ENCODE results near the gene NFIC. TPM values are rescaled to one million over a fixed set of nuclear protein-coding genes. Genes with fewer than 3 reads are reported as not detected.
"Not testable (repeated sequence)": the region's sequence is repeated elsewhere in the genome, so short reads cannot be mapped to it uniquely, and the experiment has no call there.

The NFIC gene
- polyA plus RNA-seq, 1 of the 3 experiments (the other 2 are of a cell fraction), result 7.2 TPM

DNA sequence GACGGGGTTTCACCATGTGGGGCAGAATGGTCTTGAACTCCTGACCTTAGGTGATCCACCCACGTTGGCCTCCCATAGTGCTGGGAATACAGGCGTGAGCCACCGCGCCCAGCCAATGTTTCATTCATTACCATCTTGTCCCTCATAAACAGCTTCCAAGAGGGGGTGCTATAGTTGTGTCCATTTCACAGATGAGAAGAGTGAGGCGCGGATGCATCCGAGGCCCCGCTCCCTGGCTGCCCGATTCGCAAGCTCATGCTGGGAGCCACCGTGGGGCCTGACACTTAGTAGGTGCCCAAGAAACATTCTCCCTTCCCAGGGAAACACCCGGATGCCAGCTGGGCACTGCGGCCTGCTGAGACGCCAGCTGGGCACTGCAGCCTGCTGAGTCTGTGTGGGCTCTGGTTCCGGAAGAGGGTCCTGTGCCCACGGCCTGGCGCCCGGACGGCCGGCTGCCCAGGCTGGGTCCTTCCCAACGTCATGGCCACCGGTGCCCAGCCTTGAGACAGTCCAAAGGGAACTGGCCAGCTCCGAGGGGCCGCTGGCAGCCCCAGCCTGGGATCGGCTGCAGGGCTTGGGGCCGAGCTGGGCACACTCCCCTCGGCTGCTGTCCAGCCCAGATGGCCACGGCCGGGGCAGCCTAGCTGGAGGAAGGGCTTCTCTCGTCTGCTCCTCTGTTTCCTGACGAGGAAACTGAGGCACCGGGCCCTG, 54.7 kb downstream of the NFIC start:
- Histone ChIP-seq H4K20me1 (ENCODE audit: insufficient read depth) (0 out of 2 replicates have a peak, but pooled peaks cover 3% of the 10 kb centered on the region), H3K4me3 (ENCODE audit: low read depth in 2 of 2, low read length in 1 of 2) (no peak overlapping the region), H3K9me2 (no peaks in the 10 kb centered on the region), H3K27ac (ENCODE audit: low read depth in 2 of 2, low read length in 1 of 2) (peak overlapping the region in 1 of 2 experiments; percentile 16; a peak in 1 of 4 replicates), H3K36me3 (replicated peaks in 1 of 2; ENCODE audit: control insufficient read depth in 1 of 2, insufficient read depth in 2 of 2, low read length in 1 of 2) (peaks cover 0 to under 1% of the 10 kb centered on the region in 2 experiments), H3K4me2 (no peak overlapping the region), H3F3A (replicated peaks; ENCODE audit: insufficient read depth) (peaks cover 4% of the 10 kb centered on the region), H3K79me2 (ENCODE audit: insufficient read depth) (peaks cover 59% of the 10 kb centered on the region), H3K27me3 (ENCODE audit: insufficient read depth) (no peaks in the 10 kb centered on the region), H3K9me3 (no peaks in the 10 kb centered on the region), H3K4me1 (ENCODE audit: control insufficient read depth in 1 of 2, insufficient read depth in 2 of 2, low read depth in 1 of 2, low read length in 1 of 2) (peaks cover 0 to 13% of the 10 kb centered on the region in 2 experiments; a peak in 1 of 4 replicates), H3K9ac (no peak overlapping the region), H2AFZ (ENCODE audit: low read depth) (no peak overlapping the region)
- 86% methylated on average over 9 of the region's 33 CpGs for WGBS (ENCODE audit: low lambda C conversion rate)
- no peak for DNase-seq
- CTCF ChIA-PET, result interaction anchor here (0.7 to 2.5 kb wide), 5 partner anchors 7 to 86 kb away, joined by 3 to 11 read pairs (median 4); no protein-coding TSS in a partner anchor
- POLR2A ChIA-PET, result no interaction called here
- TF ChIP-seq RXRA (IDR thresholded peaks at IDR 0.05; ENCODE audit: borderline replicate concordance, low read depth), result no peak
- TF ChIP-seq GABPA (IDR thresholded peaks at IDR 0.05; ENCODE audit: low read depth), result no peak
- TF ChIP-seq FOXM1 (IDR thresholded peaks at IDR 0.05; ENCODE audit: low read depth), result no peak
- no peak for TF ChIP-seq RAD21 (IDR thresholded peaks at IDR 0.05; ENCODE audit: low read length)
- TF ChIP-seq CHD2 (IDR thresholded peaks at IDR 0.05; ENCODE audit: low read length, partially characterized antibody), result no peak
- no peak for TF ChIP-seq RFX5 (IDR thresholded peaks at IDR 0.05; ENCODE audit: low read length)
- TF ChIP-seq SIN3A (IDR thresholded peaks at IDR 0.05; ENCODE audit: borderline replicate concordance, low read depth, low read length), result no peak

DNA sequence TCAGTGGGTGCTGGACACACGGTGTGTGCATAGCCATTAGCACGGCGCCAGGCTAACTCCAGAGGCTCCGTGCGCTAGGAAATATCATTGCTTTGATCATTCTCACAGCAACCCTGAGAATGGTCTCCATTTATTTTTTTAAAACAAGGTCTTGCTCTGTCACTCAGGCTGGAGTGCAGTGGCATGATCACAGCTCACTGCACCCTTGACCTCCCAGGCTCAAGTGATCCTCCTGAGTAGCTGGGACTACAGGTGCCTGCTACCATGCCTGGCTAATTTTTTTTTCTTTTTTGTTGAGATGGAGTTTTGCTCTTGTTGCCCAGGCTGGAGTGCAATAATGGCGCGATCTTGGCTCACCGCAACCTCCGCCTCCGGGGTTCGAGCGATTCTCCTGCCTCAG, 55.3 kb downstream of the NFIC start:
- 90% methylated on average over 9 of the region's 12 CpGs for WGBS (ENCODE audit: low lambda C conversion rate)
- H3K27me3 ChIP-seq (ENCODE audit: insufficient read depth); DNase-seq; H3F3A ChIP-seq (replicated peaks; ENCODE audit: insufficient read depth); H3K9me3 ChIP-seq; H3K4me2 ChIP-seq; H3K9me2 ChIP-seq; H3K9ac ChIP-seq; H4K20me1 ChIP-seq (ENCODE audit: insufficient read depth); H3K36me3 ChIP-seq (replicated peaks in 1 of 2; ENCODE audit: control insufficient read depth in 1 of 2, insufficient read depth in 2 of 2, low read length in 1 of 2); H2AFZ ChIP-seq (ENCODE audit: low read depth); H3K4me3 ChIP-seq (ENCODE audit: low read depth in 2 of 2, low read length in 1 of 2); POLR2A ChIA-PET: not testable (repeated sequence)
- Histone ChIP-seq H3K4me1 (ENCODE audit: control insufficient read depth in 1 of 2, insufficient read depth in 2 of 2, low read depth in 1 of 2, low read length in 1 of 2) (peaks cover 0 to 13% of the 10 kb centered on the region in 2 experiments; a peak in 1 of 4 replicates), H3K27ac (ENCODE audit: low read depth in 2 of 2, low read length in 1 of 2) (peak overlapping the region in 1 of 2 experiments; percentile 16; a peak in 1 of 4 replicates), H3K79me2 (ENCODE audit: insufficient read depth) (peaks cover 61% of the 10 kb centered on the region)
- CTCF ChIA-PET, result interaction anchor here (0.7 to 2.5 kb wide), 5 partner anchors 8 to 245 kb away, joined by 3 to 11 read pairs (median 4); no protein-coding TSS in a partner anchor

- 41% methylated on average over 17 of the region's 29 CpGs for WGBS (ENCODE audit: low lambda C conversion rate)
- no peak overlapping the region for H3K4me3 ChIP-seq (ENCODE audit: low read depth in 2 of 2, low read length in 1 of 2)
- H3K79me2 ChIP-seq (ENCODE audit: insufficient read depth), result peaks cover 54% of the 10 kb centered on the region
- H3F3A ChIP-seq (replicated peaks; ENCODE audit: insufficient read depth), result peaks cover 4% of the 10 kb centered on the region
- H3K36me3 ChIP-seq (replicated peaks in 1 of 2; ENCODE audit: control insufficient read depth in 1 of 2, insufficient read depth in 2 of 2, low read length in 1 of 2), result peaks cover 0 to 13% of the 10 kb centered on the region in 2 experiments
- no peak overlapping the region for H3K4me2 ChIP-seq
- DNase-seq, result peak; percentile 85
- no peak overlapping the region for H3K9ac ChIP-seq
- no peak; the same call in 1 of the 2 replicates for TF ChIP-seq FOXJ3 (CRISPR knock-in tag; IDR thresholded peaks at IDR 0.05)
- TF ChIP-seq NFIC (IDR thresholded peaks at IDR 0.05; ENCODE audit: borderline replicate concordance), result peak; percentile 41; the same call in 1 of the 2 replicates
- peak; percentile 67 for TF ChIP-seq GATA2 (CRISPR knock-in tag; IDR thresholded peaks at IDR 0.05)
- TF ChIP-seq EP300 (IDR thresholded peaks at IDR 0.05; ENCODE audit: borderline replicate concordance in 1 of 2, low read depth in 1 of 2, low read length in 1 of 2), result peak in 1 of 2 experiments; percentile 63; a peak in 2 of 4 replicates
- TF ChIP-seq MXI1 (IDR thresholded peaks at IDR 0.05; ENCODE audit: low read depth, low read length), result 0 out of 2 replicates have a peak, but pooled peaks have one; percentile 25
- H3K4me1 ChIP-seq (ENCODE audit: control insufficient read depth in 1 of 2, insufficient read depth in 2 of 2, low read depth in 1 of 2, low read length in 1 of 2), result peaks cover 0 to 13% of the 10 kb centered on the region in 2 experiments; a peak in 1 of 4 replicates
- H3K9me3 ChIP-seq, result no peaks in the 10 kb centered on the region
- ChIA-PET POLR2A (interaction anchor here (0.6 kb wide), 1 partner anchor 44 kb away, joined by 3 read pairs; no protein-coding TSS in a partner anchor), CTCF (interaction anchor here (1.0 to 1.4 kb wide), 5 partner anchors 10 to 97 kb away, joined by 3 to 5 read pairs (median 3); partner anchors contain the start of gene SMIM24)
- H3K9me2 ChIP-seq, result no peaks in the 10 kb centered on the region
- H4K20me1 ChIP-seq (ENCODE audit: insufficient read depth), result 0 out of 2 replicates have a peak, but pooled peaks cover 3% of the 10 kb centered on the region
- no peaks in the 10 kb centered on the region for H3K27me3 ChIP-seq (ENCODE audit: insufficient read depth)
- no peak overlapping the region for H2AFZ ChIP-seq (ENCODE audit: low read depth)
- H3K27ac ChIP-seq (ENCODE audit: low read depth in 2 of 2, low read length in 1 of 2), result peak overlapping the region in 1 of 2 experiments; percentile 86; a peak in 2 of 4 replicates
These were observed 56.9 kb downstream of the NFIC start for GRCh38 chr19:3423183-3423829.

Data from SK-N-SH (cell line).